ENCODE measurements around the gene SLC12A9.

SLC12A9 gene

DNA sequence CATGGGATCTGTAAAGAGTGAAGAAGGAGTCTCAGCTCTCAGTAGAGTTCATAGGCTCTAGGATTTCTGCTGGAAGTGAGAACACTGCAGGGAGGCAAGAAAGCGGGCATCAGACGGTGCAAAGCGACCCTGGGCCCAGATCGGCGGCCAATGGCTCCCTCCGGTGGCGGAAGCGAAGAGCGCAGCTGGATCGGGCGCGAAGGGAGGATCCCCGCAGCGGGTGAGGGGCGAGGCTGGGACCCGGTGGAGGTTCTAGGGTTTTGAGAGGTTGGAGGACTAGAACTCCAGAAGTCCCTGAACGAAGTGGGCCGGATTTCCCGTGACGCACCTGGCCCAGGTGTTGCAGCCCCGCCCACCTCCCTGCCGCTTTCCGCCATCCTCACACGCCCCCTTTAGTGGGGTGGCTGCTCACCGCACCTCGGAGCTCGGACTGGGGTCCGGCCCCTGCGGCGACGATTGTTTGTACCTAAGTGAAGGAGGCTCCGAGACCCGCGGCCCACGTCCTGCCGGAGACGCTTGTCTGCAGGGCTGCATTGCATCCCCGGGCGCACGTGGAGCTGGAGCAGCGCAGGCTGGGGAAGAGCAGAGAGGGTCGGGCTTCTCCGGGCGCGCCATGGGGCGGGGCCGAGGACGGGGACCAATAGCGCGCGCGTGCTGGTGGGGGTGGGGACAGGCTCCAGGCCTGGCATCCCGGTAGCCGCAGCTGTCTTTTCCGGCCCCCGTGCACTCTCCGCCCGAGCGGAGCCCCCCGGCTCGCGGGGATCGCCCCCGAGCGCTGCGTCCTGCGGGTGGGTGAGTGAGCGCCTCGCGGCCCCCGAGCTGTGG, at the start of gene SLC12A9:
Gene SLC12A9, plus strand, starts transcription at position 666 of the 825 bp plus-strand sequence. CDS start 1,485 bp downstream, outside the sequence.
- peak within 1 kb of the TSS; percentile 72 for H3K27ac ChIP-seq (ENCODE audit: low read length)

DNA sequence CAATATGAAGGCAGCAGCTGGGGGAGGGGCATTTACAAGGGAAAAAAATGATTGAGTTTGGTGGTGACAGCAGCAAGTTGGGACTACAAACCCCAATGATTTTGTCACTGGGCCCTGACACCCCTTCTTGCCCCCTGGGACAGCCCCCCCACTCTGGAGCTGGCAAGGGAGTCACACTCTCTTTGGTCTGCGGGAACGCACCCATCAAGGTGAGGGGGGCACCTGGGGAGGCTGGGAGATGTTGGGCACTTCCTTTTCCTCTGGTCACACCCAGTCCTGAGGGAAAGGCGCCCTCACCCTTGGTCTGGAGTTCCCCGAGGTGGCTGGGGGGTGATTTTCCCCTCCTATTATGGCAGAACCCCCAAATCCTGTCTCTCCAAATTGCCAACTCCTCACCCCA, 49.6 kb upstream of the SLC12A9 start:
- no peaks in the 10 kb centered on the region for H3K36me3 ChIP-seq (ENCODE audit: insufficient read depth, low read length)
- H3K4me3 ChIP-seq (ENCODE audit: low read depth in 1 of 2, low read length in 2 of 2), result no peak overlapping the region
- ATAC-seq (ENCODE audit: insufficient read depth, low read depth), result no peak
- TF ChIP-seq EZH2 (IDR thresholded peaks at IDR 0.05; ENCODE audit: borderline replicate concordance, low read depth, low read length, severe bottlenecking) (no peak), CTCF (IDR thresholded peaks at IDR 0.05; ENCODE audit: borderline replicate concordance, extremely low read depth, low read length, poor library complexity, severe bottlenecking) (no peak)
- no peaks in the 10 kb centered on the region for H3K9me3 ChIP-seq (ENCODE audit: insufficient read depth, low read length, severe bottlenecking)
- H3K79me2 ChIP-seq (ENCODE audit: insufficient read depth, low read length), result no peaks in the 10 kb centered on the region
- no peaks in the 10 kb centered on the region for H4K20me1 ChIP-seq (ENCODE audit: insufficient read depth, low read length)
- no peaks in the 10 kb centered on the region for H3K4me1 ChIP-seq (ENCODE audit: insufficient read depth, low read length)
- DNase-seq, result no peak
- no peak overlapping the region for H3K27ac ChIP-seq (ENCODE audit: low read length)
- no peak overlapping the region for H2AFZ ChIP-seq (ENCODE audit: low read depth, low read length)
- no peak overlapping the region for H3K4me2 ChIP-seq (ENCODE audit: insufficient read depth, low read length)
- no peak overlapping the region for H3K9ac ChIP-seq (ENCODE audit: low read depth, low read length)
- no peaks in the 10 kb centered on the region for H3K27me3 ChIP-seq (ENCODE audit: insufficient read depth, low read length, poor library complexity)

More for the DNA sequence above, at the start of gene SLC12A9:
- Histone ChIP-seq H4K20me1 (ENCODE audit: insufficient read depth, low read length) (no peaks in the 10 kb centered on the region), H3K9me3 (ENCODE audit: insufficient read depth, low read length, severe bottlenecking) (no peaks in the 10 kb centered on the region), H3K79me2 (ENCODE audit: insufficient read depth, low read length) (peaks cover 18% of the 10 kb centered on the region), H3K9ac (ENCODE audit: low read depth, low read length) (peak within 1 kb of the TSS; percentile 68), H2AFZ (ENCODE audit: low read depth, low read length) (peak within 1 kb of the TSS; percentile 94), H3K4me1 (ENCODE audit: insufficient read depth, low read length) (peaks cover 32% of the 10 kb centered on the region), H3K27me3 (ENCODE audit: insufficient read depth, low read length, poor library complexity) (no peaks in the 10 kb centered on the region), H3K36me3 (ENCODE audit: insufficient read depth, low read length) (0 out of 2 replicates have a peak, but pooled peaks cover 3% of the 10 kb centered on the region), H3K4me3 (ENCODE audit: low read depth in 1 of 2, low read length in 2 of 2) (peak within 1 kb of the TSS; percentile 48 to 81; a peak in 3 of 4 replicates), H3K4me2 (ENCODE audit: insufficient read depth, low read length) (peak within 1 kb of the TSS; percentile 92)
- TF ChIP-seq CTCF (IDR thresholded peaks at IDR 0.05; ENCODE audit: borderline replicate concordance, extremely low read depth, low read length, poor library complexity, severe bottlenecking) (peak; percentile 98), EZH2 (IDR thresholded peaks at IDR 0.05; ENCODE audit: borderline replicate concordance, low read depth, low read length, severe bottlenecking) (no peak)
- peak; percentile 94 for DNase-seq
- ATAC-seq (ENCODE audit: insufficient read depth, low read depth), result peak; percentile 97

DNA sequence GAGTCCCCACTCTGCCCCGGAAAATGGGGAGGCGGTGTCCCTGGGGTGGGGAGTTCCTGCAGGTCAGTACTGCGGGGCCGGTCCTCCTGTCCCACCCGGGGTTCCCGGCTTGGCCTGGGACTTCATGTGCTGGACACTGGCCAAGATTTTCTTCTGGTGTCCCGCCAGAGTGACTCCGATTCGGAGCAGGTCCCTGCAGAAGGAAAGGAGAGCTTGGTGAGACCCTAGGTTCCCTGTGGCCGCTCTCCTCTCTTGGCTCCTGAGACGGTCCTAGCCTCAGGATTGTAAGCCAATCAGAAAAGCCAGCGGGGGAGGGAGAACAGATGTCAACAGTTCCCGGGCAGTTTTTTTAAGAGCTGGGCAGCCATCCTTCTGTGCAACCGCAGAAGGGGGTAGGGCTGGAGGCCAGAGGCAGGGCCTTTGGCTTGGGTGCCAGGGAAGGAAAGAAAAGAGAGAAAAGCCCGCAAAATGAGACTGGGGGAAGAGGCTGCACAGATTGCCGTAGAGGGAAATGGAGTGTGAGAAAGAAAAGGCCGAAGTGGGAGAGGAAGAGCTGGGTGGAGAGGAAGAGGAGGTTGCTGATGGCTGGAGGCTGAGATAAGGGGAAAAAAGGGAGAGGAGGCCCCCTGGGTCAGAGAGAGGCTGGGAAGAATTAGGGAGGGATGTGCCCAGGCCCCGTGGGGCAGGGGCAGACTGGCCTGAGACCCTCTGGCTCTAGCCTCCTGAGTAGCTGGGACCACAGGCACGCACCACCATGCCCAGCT, 48.9 kb upstream of the SLC12A9 start:
- Histone ChIP-seq H3K9me3 (ENCODE audit: insufficient read depth, low read length, severe bottlenecking) (no peaks in the 10 kb centered on the region), H2AFZ (ENCODE audit: low read depth, low read length) (no peak overlapping the region), H3K79me2 (ENCODE audit: insufficient read depth, low read length) (no peaks in the 10 kb centered on the region), H3K4me1 (ENCODE audit: insufficient read depth, low read length) (no peaks in the 10 kb centered on the region), H3K27me3 (ENCODE audit: insufficient read depth, low read length, poor library complexity) (no peaks in the 10 kb centered on the region), H3K4me3 (ENCODE audit: low read depth in 1 of 2, low read length in 2 of 2) (no peak overlapping the region), H3K4me2 (ENCODE audit: insufficient read depth, low read length) (no peak overlapping the region), H4K20me1 (ENCODE audit: insufficient read depth, low read length) (no peaks in the 10 kb centered on the region), H3K9ac (ENCODE audit: low read depth, low read length) (no peak overlapping the region), H3K27ac (ENCODE audit: low read length) (no peak overlapping the region), H3K36me3 (ENCODE audit: insufficient read depth, low read length) (no peaks in the 10 kb centered on the region)
- TF ChIP-seq CTCF (IDR thresholded peaks at IDR 0.05; ENCODE audit: borderline replicate concordance, extremely low read depth, low read length, poor library complexity, severe bottlenecking) (no peak), EZH2 (IDR thresholded peaks at IDR 0.05; ENCODE audit: borderline replicate concordance, low read depth, low read length, severe bottlenecking) (no peak)
- DNase-seq, result peak; percentile 75
- ATAC-seq (ENCODE audit: insufficient read depth, low read depth), result peak; percentile 87

All from DND-41 (cell line).